Measurements from ENCODE around the gene TGFBR1.
"Not testable (repeated sequence)": the region's sequence is repeated elsewhere in the genome, so short reads cannot be mapped to it uniquely, and the experiment has no call there.

TGFBR1 gene

DNA sequence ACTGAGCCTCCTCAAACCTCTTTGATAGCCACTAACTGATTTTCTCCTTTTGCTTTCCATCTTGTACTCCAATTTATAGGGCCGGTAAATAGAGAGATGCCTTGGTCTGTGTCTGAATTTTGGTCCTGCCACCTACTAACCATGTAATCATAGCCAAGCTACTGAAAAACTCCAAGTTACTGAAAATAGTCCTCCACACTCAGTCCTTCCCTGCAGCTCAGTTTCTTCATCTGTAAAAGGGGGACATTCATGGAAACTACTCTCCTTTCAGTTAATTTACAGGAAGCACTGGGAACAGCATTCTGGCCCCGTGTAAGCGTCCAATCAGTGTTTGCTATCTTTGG lies 30.0 kb upstream of the TGFBR1 start:
- DNase-seq (ENCODE audit: low read depth) = no peak
- no peak overlapping the region for H3K4me3 ChIP-seq (ENCODE audit: low read depth, low read length)

DNA sequence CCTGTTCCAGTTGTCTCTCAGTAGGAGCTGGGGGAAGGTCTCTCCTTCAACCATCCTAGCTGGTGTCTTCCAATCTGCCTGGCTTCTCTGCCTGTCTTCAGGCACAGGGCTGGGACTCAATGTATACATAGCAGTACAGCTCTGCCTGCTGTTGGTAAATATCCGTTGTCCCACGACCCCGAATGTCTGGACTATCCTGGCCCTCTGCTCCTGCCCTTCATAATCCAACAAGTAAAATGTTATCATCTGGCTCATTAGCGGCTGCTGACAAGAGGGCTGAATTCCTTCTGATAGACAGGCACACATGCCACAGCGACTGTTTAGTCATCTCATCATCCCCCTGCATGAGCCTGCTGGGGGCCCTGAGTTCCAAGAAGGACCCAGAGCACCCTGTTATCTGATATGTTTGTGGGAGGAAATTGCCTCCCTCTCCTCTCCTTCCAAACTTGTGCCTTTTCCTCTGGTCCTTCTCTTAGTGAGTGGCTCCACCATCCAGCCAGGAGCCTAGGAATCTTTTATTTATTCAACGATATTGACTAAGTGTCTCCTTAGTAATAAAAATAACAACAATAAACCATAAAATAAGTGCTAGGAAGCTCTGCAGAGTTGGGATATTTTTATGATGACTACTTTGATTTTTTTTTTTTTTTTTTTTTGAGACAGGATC lies 29.5 kb upstream of the TGFBR1 start:
- peak; percentile 34 for DNase-seq (ENCODE audit: low read depth)
- no peak overlapping the region for H3K4me3 ChIP-seq (ENCODE audit: low read depth, low read length)

DNA sequence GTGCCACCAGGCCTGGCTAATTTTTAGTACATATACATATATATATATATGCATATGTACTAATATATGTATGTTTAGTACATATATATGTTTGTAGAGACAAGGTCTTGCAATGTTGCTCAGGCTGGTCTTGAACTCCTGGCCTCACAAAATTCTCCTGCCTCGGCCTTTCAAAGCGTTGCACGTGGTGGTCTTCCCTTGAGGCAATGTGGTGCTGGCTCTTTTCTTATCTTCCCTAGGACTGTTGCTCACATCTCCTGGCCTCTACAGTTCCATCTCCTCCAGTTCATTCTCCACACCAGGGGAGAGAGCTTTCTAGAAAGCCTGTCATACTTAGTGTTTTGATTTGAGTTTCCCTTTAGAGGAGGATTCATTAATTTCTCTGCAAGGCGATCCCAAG lies 28.9 kb upstream of the TGFBR1 start:
- DNase-seq (ENCODE audit: low read depth) = no peak
- no peak overlapping the region for H3K4me3 ChIP-seq (ENCODE audit: low read depth, low read length)

DNA sequence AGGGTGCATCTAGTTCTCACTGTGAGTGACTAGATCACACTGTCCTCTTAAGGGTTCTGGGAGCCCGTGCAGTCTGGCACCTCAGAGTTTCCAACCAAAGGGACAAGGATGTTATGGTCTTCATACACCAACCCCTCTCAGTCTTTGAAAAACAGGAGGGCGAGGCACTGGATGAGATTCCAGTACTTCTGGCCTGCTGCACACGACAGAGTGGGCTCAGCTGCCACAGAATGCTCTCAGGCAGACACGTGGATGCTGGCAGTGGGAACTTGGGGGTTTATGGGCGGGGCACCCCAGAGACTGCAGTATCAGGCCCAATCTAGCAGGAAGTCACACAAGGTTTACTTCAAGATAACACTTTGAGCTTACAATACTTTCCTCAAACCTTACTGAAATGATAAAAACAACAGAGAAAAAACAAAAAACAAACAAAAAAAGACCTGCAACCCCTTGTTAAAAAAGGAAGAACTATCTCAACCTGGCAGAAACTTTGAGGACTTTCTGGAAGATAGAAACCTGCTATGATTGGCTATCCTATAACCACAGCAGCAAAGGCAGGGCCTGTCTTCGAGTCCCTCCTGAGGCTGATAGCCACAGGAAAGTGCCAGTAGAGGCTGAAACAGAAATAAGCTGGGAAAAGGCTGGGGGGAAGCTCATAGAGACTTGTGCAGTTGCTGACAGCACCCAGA lies 28.3 kb upstream of the TGFBR1 start:
- no peak overlapping the region for H3K4me3 ChIP-seq (ENCODE audit: low read depth, low read length)
- no peak for DNase-seq (ENCODE audit: low read depth)

GRCh38 chr9:99078717-99079116 lies 26.2 kb upstream of the TGFBR1 start:
- no peak for DNase-seq (ENCODE audit: low read depth)

GRCh38 chr9:99079542-99079941 lies 25.4 kb upstream of the TGFBR1 start:
- no peak overlapping the region for H3K4me3 ChIP-seq (ENCODE audit: low read depth, low read length)
- DNase-seq (ENCODE audit: low read depth) = no peak

More at GRCh38 chr9:99078717-99079116, 26.2 kb upstream of the TGFBR1 start:
- no peak overlapping the region for H3K4me3 ChIP-seq (ENCODE audit: low read depth, low read length)

GRCh38 chr9:99083051-99083450 lies 21.9 kb upstream of the TGFBR1 start:
- no peak for DNase-seq (ENCODE audit: low read depth)
- H3K4me3 ChIP-seq (ENCODE audit: low read depth, low read length) = no peak overlapping the region

DNA sequence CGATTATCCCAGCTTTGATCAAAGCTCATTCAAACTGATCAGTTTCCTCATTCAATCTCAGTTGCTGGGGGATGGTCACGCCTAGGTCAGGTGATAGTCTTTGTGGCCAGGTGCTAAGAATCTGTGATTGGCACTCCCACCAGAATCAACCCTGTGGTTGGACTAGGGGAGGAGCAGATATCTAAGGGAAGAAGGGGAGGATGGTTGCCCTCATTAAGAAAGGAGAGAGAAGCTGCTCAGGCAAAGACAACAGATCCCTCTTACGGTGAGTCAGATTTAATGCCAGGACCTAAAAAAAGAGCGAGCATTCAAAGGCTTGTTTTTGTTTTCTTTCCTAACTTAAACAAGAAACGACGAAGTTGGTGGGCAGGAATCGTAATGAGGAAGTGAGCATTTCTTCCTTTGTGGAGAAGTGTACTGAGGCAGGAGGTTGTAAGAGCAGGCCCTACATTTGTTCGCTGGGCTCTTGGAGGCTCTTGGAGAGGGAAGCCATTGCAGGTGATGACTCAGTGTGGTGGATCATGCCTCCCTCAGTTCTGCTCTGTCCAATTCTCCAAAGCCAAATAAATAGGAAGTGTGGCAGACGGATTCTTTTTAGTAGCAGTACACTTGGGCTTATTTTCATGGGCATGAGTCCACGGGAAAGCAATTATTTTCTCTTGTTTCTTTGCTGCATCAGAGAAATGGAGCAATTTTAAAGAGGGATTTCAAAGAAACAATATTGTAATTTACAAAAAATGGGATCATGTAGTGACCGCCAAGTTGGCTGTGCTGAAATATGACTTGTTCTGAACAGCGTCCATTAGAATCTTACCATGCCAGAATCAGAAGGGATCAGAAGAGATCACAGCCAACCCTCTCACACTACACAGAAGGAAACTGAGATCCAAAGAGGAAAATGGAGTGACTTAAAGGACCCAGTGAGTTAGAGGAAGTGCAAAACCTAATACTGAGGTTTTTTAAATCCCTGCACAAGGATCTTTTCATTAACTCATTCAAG lies 18.7 kb upstream of the TGFBR1 start:
- DNase-seq (ENCODE audit: low read depth) = no peak
- H3K4me3 ChIP-seq (ENCODE audit: low read depth, low read length) = no peak overlapping the region

DNA sequence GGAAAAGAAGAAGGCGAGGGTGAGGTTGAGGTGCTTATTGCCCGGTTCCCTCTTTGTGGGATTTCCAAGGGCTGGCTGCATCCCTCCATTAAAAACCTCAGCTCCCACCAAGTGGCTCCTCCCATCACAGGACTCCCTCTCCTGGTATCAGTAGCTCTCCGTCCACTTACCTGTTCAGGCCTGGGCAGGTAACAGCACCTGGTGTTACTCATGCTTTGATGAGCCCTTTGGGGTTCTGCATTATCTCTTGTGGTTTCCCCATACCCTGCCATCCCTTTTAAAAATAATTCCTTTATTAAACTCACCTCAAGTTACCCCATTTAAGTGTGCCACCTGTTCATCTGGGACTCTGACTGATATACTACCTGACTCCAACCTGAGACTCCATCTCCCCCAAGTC lies 17.5 kb upstream of the TGFBR1 start:
- H3K4me3 ChIP-seq (ENCODE audit: low read depth, low read length) = no peak overlapping the region
- no peak for DNase-seq (ENCODE audit: low read depth)

DNA sequence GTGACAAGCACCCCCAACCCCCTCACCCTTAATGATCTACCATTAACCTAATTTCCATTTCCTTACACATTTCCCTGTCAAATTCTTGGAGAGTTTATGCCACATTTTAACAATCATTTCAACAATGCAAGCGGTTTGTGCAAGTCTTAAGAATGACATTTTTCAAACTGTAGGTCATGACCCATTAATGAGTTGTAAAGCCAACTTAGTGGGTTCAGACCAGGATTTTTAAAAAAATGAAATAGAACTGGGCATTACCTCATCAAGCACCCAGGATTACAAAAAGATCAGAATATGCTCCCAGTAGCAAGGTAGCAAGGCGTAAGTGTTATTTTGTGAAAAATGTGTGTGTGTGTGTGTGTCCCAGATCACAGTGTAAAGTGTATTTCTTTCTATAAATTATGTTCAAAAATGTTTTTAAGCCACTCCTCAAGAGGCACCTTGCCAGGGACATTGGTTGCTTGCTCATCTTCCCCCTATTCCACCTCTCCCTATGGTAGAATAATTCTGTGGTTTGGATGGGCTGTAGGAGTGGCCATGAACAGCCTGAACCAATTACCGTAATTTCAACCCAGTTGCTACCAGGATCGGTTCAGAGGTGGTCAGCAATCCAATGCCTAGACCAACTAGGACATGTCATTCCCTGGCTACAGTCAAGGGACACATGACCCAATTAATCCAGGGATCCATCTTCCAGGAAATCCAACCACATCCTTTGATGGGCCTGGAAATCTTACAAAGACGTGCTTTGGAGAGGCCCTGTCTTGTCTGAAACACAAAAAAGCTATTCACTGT lies 14.4 kb upstream of the TGFBR1 start:
- no peak overlapping the region for H3K4me3 ChIP-seq (ENCODE audit: low read depth, low read length)
- no peak for DNase-seq (ENCODE audit: low read depth)

- no peak overlapping the region for H3K4me3 ChIP-seq (ENCODE audit: low read depth, low read length)
- no peak for DNase-seq (ENCODE audit: low read depth)
These were observed 12.0 kb upstream of the TGFBR1 start for GRCh38 chr9:99092643-99093491.

GRCh38 chr9:99093492-99093791 lies 11.5 kb upstream of the TGFBR1 start:
- no peak overlapping the region for H3K4me3 ChIP-seq (ENCODE audit: low read depth, low read length)
- DNase-seq (ENCODE audit: low read depth) = no peak

DNA sequence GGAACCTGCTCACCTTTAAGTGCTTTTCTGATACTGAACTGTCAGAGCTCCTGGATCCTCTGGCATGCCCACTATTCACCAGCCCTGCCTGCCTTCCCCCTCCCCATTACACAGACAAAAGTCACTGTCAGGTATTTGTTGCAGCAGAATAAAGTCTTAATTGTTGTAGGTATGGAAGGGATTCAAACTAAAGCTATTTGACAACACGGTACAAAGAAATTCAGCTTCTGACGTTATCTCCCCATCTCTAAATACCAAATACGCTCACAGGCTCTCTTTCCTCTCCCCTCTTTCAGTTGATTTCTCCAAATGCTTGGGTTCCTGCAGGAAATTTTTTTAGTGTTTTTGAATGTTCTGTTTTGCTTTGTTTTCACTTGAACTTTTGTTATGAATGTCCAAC lies 9.3 kb upstream of the TGFBR1 start:
- DNase-seq (ENCODE audit: low read depth) = no peak
- no peak overlapping the region for H3K4me3 ChIP-seq (ENCODE audit: low read depth, low read length)

GRCh38 chr9:99096409-99096808 lies 8.5 kb upstream of the TGFBR1 start:
- no peak for DNase-seq (ENCODE audit: low read depth)
- H3K4me3 ChIP-seq (ENCODE audit: low read depth, low read length) = no peak overlapping the region

GRCh38 chr9:99099806-99100585 lies 4.9 kb upstream of the TGFBR1 start:
- DNase-seq (ENCODE audit: low read depth); H3K4me3 ChIP-seq (ENCODE audit: low read depth, low read length): not testable (repeated sequence)

GRCh38 chr9:99101271-99101670 lies 3.6 kb upstream of the TGFBR1 start:
- DNase-seq (ENCODE audit: low read depth) = no peak

DNA sequence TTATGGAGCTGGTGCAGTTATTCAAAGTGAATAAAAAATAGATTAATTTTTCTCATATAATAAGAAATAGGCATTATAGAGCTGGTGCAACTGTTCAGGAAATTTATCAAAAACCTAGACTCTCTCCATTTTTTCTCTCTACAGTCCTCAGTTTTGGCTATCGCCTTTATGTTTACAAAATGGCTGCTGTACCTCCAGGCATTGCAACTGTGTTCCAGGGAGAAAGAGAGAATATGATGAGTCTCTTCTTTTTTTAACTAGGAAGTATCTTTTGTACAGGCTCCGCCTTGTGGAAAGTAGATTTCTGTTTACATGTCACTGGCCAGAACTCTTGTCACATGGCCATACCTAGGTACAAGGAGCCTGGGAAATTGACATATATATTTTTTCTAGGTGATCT lies 3.1 kb upstream of the TGFBR1 start:
- H3K4me3 ChIP-seq (ENCODE audit: low read depth, low read length) = no peak overlapping the region
- no peak for DNase-seq (ENCODE audit: low read depth)

More at GRCh38 chr9:99101271-99101670, 3.6 kb upstream of the TGFBR1 start:
- H3K4me3 ChIP-seq (ENCODE audit: low read depth, low read length) = no peak overlapping the region
